ENCODE data around the gene DEGS1. TPM values are rescaled to one million over a fixed set of nuclear protein-coding genes. Genes with fewer than 3 reads are reported as not detected.

Gene DEGS1
- total RNA-seq, 1 experiment from 2014 or later: 82.8 TPM

GRCh38 chr1:224175617-224176016 lies 7.4 kb upstream of the DEGS1 start:
- POLR2A ChIA-PET: no interaction called here
- in situ Hi-C loops (cut with HindIII; ENCODE audit: low pct_unique_long_range_greater_than_20kb, low sequenced_read_pairs): no loop called here
- BruUV-seq (replicated peaks): no TSS peak
- Histone ChIP-seq H3K9me3 (ENCODE audit: control insufficient read depth, insufficient read depth, low read depth, low read length) (no peaks in the 10 kb centered on the region), H3K4me3 (ENCODE audit: low read depth in 2 of 2, low read length in 2 of 2) (no peak overlapping the region), H3K4me1 (ENCODE audit: control insufficient read depth, insufficient read depth, low read length) (no peaks in the 10 kb centered on the region), H3K27ac (ENCODE audit: low read length) (no peak overlapping the region), H3K27me3 (ENCODE audit: control insufficient read depth, insufficient read depth, low read length) (no peaks in the 10 kb centered on the region), H3K36me3 (ENCODE audit: control insufficient read depth, insufficient read depth, low read length) (no peaks in the 10 kb centered on the region)
- CTCF ChIA-PET: no interaction called here
- TF ChIP-seq POLR2AphosphoS5 (IDR thresholded peaks at IDR 0.05; ENCODE audit: low read depth, low read length) (no peak), REST (IDR thresholded peaks at IDR 0.05; ENCODE audit: insufficient read depth in 1 of 2, low read depth in 2 of 2, low read length in 1 of 2) (no peak), CTCF (IDR thresholded peaks at IDR 0.05) (no peak), SIN3A (IDR thresholded peaks at IDR 0.05; ENCODE audit: borderline replicate concordance, insufficient read depth, low read depth, low read length) (no peak), TCF7L2 (IDR thresholded peaks at IDR 0.05; ENCODE audit: low read depth, low read length) (no peak)
- ATAC-seq: peak; percentile 66
- no peak for DNase-seq (ENCODE audit: low read depth, low spot score)
- intact Hi-C loops (cut with micrococcal nuclease; ENCODE audit: unreplicated experiment): no loop called here

- in situ Hi-C loops (cut with HindIII; ENCODE audit: low pct_unique_long_range_greater_than_20kb, low sequenced_read_pairs) (no loop called here), intact Hi-C loops (cut with micrococcal nuclease; ENCODE audit: unreplicated experiment) (no loop called here)
- H3K36me3 ChIP-seq (ENCODE audit: control insufficient read depth, insufficient read depth, low read length): no peaks in the 10 kb centered on the region
- H3K27me3 ChIP-seq (ENCODE audit: control insufficient read depth, insufficient read depth, low read length): no peaks in the 10 kb centered on the region
- no TSS peak for BruUV-seq (replicated peaks)
- H3K9me3 ChIP-seq (ENCODE audit: control insufficient read depth, insufficient read depth, low read depth, low read length): no peaks in the 10 kb centered on the region
- no peak overlapping the region for H3K4me3 ChIP-seq (ENCODE audit: low read depth in 2 of 2, low read length in 2 of 2)
- no peak overlapping the region for H3K27ac ChIP-seq (ENCODE audit: low read length)
- no peak for DNase-seq (ENCODE audit: low read depth, low spot score)
- ChIA-PET CTCF (no interaction called here), POLR2A (interaction anchor here (0.7 kb wide), 1 partner anchor 61 kb away, joined by 5 read pairs; no protein-coding TSS in a partner anchor)
- no peak for ATAC-seq
- H3K4me1 ChIP-seq (ENCODE audit: control insufficient read depth, insufficient read depth, low read length): 0 out of 2 replicates have a peak, but pooled peaks cover 4% of the 10 kb centered on the region
- TF ChIP-seq CTCF (IDR thresholded peaks at IDR 0.05) (no peak), POLR2AphosphoS5 (IDR thresholded peaks at IDR 0.05; ENCODE audit: low read depth, low read length) (no peak), TCF7L2 (IDR thresholded peaks at IDR 0.05; ENCODE audit: low read depth, low read length) (no peak), REST (IDR thresholded peaks at IDR 0.05; ENCODE audit: insufficient read depth in 1 of 2, low read depth in 2 of 2, low read length in 1 of 2) (no peak), SIN3A (IDR thresholded peaks at IDR 0.05; ENCODE audit: borderline replicate concordance, insufficient read depth, low read depth, low read length) (no peak)
Observed at GRCh38 chr1:224177356-224177999, 5.6 kb upstream of the DEGS1 start.
